Heart left ventricle (tissue), 16 donors: Measurements from ENCODE around the gene ZNF487. TPM values are rescaled to one million over a fixed set of nuclear protein-coding genes. Genes with fewer than 3 reads are reported as not detected.
"Not testable (repeated sequence)": the region's sequence is repeated elsewhere in the genome, so short reads cannot be mapped to it uniquely, and the experiment has no call there.

Source experiments
- ATAC-seq, 4 donors: fragments of 200-7000 bp; cut with Tn5 transposase; one replicate each; pipeline ENCODE4 v1.9.1; 2020 to 2022; ENCODE audit warnings: moderate library complexity in 4 of 4, mild to moderate bottlenecking in 3 of 4, moderate number of reproducible peaks in 1 of 4
- DNase-seq, 5 donors: peaks; one replicate each; pipeline ENCODE4 v3.0.0-alpha.2; 2020
- H3K27ac ChIP-seq, 12 donors: fragments of 200-600 bp; sonication (generic) in 4 of 12; one replicate each; pipeline versions ENCODE4 v1.5.0 to v1.8.0; 2016 to 2022; ENCODE audit warnings: mild to moderate bottlenecking in 2 of 12
- H3K27me3 ChIP-seq, 9 donors: fragments of 200-600 bp; sonication (generic) in 2 of 9; one replicate each; pipeline versions ENCODE4 v1.5.1 to v1.8.0; 2016 to 2022; ENCODE audit warnings: mild to moderate bottlenecking in 3 of 9
- H3K36me3 ChIP-seq, 9 donors: fragments of 200-600 bp; sonication (generic) in 2 of 9; one replicate each; pipeline versions ENCODE4 v1.5.0 to v1.8.0; 2018 to 2022; ENCODE audit warnings: mild to moderate bottlenecking in 2 of 9
- H3K4me1 ChIP-seq, 12 donors: fragments of 200-600 bp; sonication (generic) in 4 of 12; one replicate each; pipeline versions ENCODE4 v1.5.0 to v1.8.0; 2016 to 2022; ENCODE audit warnings: mild to moderate bottlenecking in 3 of 12
- H3K4me3 ChIP-seq, 12 donors: fragments of 200-600 bp; sonication (generic) in 4 of 12; one replicate each; pipeline versions ENCODE4 v1.5.0 to v1.8.0; 2017 to 2022; ENCODE audit warnings: mild to moderate bottlenecking in 9 of 12, moderate library complexity in 4 of 12
- H3K9me3 ChIP-seq, 12 donors: fragments of 200-600 bp; sonication (generic) in 4 of 12; one replicate each; pipeline versions ENCODE4 v1.5.0 to v1.8.0; 2016 to 2022; ENCODE audit warnings: mild to moderate bottlenecking in 1 of 12
- POLR2A ChIP-seq, 2 donors: fragments of 450-650 bp; IDR thresholded peaks; one replicate each; pipeline ENCODE4 v1.6.1; 2017; ENCODE audit warnings: antibody characterized with exemption in 2 of 2, mild to moderate bottlenecking in 2 of 2, moderate library complexity in 2 of 2
- WGBS, 4 donors: extraction: QIAGEN DNeasy Blood & Tissue Kit in 2 of 4; methylation state at CpG; one replicate each; pipeline versions ENCODE4 v1.1.5 to v1.1.7; 2013 to 2018; 5-methylcytosine and 5-hydroxymethylcytosine counted together
- intact Hi-C, 10 donors: fragments of 100-400 bp; cut with DNase I; formaldehyde crosslinking; loops; one replicate each; pipeline versions ENCODE4 v1.11.1 to v1.14.2; 2022
- polyA plus RNA-seq, 2 donors: library from polyadenylated mRNA; stranded (reverse); fragments of 200-250 nt; gene quantifications; one replicate each; pipeline ENCODE4 v1.2.3, GENCODE V29; 2013
- total RNA-seq, 9 donors: library from RNA; depleted of rRNA in 2 of 9; stranded (reverse); fragments of >200 nt in 2 of 9; fragmentation: NEBNext Ultra II Directional in 3 of 9; extraction: Animal tissue kit (Norgen Biotek cat#: 25700) in 3 of 9; gene quantifications; one replicate each; pipeline versions ENCODE4 v1.1.0 to v1.2.4, GENCODE V29; 2016 to 2023
- TF ChIP-seq, protein P1 (sequence below), 12 donors: fragments of 200-600 bp; sonication (generic) in 4 of 12; IDR thresholded peaks; one replicate each; pipeline versions ENCODE4 v1.5.0 to v1.8.0; 2018 to 2022; ENCODE audit warnings: antibody characterized with exemption in 12 of 12, mild to moderate bottlenecking in 5 of 12
- donor health status: ischemic (EF 13 %, LVEDD 7.1; RV severe dilation, severe dysfunction).
- donor health status: healthy with polysubstance abuse.
- donor health status: DM: no; HTN: yes; CAD: no.
- donor health status: DM: no; HTN: no; CAD: no.
- donor health status: ischemic (EF 25% LVEDD 6.9; RV normal size, moderate dysfunction).
- donor health status: ischemic (EF 25% LVEDD 5.7; RV mildly dilated, moderate dysfunction).
- donor health status: healthy.
- donor health status: DM: yes; HTN: yes; CAD: no.
- donor health status: ischemic (EF 35%, LVEDD 5.7; RV mildly dilated, moderate dysfunction).
- donor health status: nonischemic (EF 11% LVEDD 7.7; RV severe dilation, severe dysfunction).
- donor health status: DM: yes; HTN: yes; CAD: no.
- donor health status: PGD.
- donor health status: ischemic (EF 29% LVEDD 5.4; RV normal size, mild dysfunction).
- donor health status: nonischemic (EF 23%, LVEDD 6.1; RV moderate dilation, normal function).

The ZNF487 gene
- total and polyA plus RNA-seq, 11 donors: 1.8 to 5.1 (median 2.4) TPM

DNA sequence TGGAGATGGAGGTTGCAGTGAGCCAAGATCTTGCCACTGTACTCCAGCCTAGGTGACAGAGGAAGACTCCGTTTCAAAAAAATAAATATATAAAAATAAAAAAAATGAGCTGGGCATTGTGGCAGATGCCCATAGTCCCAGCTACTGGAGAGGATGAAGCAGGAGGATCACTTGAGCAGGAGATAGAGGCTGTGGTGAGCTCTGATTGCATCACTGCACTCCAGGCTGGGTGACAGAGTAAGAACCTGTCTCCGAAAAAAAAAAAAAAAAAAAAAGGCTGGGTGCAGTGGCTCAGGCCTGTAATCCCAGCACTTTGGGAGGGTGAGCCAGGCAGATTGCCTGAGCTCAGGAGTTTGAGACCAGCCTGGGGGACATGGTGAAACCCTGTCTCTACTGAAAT is 11.8 kb downstream of the ZNF487 start:
- Histone ChIP-seq H3K4me1 (peaks cover 0 to 26% (median 0%) of the 10 kb centered on the region in 12 donors), H3K27ac (no peak overlapping the region), H3K9me3 (no peaks in the 10 kb centered on the region), H3K27me3 (no peaks in the 10 kb centered on the region), H3K4me3 (no peak overlapping the region), H3K36me3 (peaks cover 0 to 5% (median 0%) of the 10 kb centered on the region in 9 donors)
- WGBS, 4 donors: 80 to 90% (median 86%) methylated on average over 2 of the region's 2 CpGs
- no peak for ATAC-seq
- DNase-seq: no peak
- intact Hi-C loops: loop anchor here in 1 of 10 donors (10.0 kb wide), 1 partner anchor 664 kb away; the partner anchor contains the start of gene BMS1
- no peak for TF ChIP-seq POLR2A (IDR thresholded peaks at IDR 0.05)
- TF ChIP-seq, protein P1, sequence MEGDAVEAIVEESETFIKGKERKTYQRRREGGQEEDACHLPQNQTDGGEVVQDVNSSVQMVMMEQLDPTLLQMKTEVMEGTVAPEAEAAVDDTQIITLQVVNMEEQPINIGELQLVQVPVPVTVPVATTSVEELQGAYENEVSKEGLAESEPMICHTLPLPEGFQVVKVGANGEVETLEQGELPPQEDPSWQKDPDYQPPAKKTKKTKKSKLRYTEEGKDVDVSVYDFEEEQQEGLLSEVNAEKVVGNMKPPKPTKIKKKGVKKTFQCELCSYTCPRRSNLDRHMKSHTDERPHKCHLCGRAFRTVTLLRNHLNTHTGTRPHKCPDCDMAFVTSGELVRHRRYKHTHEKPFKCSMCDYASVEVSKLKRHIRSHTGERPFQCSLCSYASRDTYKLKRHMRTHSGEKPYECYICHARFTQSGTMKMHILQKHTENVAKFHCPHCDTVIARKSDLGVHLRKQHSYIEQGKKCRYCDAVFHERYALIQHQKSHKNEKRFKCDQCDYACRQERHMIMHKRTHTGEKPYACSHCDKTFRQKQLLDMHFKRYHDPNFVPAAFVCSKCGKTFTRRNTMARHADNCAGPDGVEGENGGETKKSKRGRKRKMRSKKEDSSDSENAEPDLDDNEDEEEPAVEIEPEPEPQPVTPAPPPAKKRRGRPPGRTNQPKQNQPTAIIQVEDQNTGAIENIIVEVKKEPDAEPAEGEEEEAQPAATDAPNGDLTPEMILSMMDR (IDR thresholded peaks at IDR 0.05): no peak

DNA sequence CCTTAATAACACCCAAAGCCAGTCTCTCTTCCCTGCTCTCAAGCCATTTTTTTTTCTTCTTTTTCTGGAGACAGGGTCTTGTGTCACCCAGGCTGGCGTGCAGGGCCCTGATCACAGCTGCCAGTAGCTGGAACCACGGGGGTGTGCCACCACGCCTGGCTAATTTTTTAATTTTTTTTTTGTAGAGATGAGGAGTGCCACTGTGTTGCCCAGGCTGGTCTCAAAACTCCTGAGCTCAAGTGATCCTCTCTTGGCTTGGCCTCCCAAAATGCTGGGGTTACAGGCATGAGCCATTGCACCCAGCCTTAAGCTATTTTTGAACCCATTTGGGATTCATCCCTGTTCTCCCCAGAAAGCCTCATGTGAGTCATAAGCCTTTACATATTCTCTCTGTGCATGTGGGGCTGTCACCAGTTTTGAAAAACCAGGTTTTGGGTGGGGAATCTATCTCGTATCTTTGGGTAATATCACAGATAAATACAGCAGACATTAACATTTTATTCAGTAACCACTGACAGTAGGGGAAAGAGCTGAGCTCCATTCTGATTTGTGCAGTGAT is 15.5 kb downstream of the ZNF487 start:
- Histone ChIP-seq H3K9me3 (no peaks in the 10 kb centered on the region), H3K4me3 (no peak overlapping the region), H3K36me3 (no peaks in the 10 kb centered on the region), H3K27me3 (no peaks in the 10 kb centered on the region), H3K27ac (peak overlapping the region in 1 of 12 donors; percentile 86), H3K4me1 (peaks cover 0 to 46% (median 15%) of the 10 kb centered on the region in 12 donors)
- DNase-seq (no peak), ATAC-seq (no peak)
- intact Hi-C loops: no loop called here
- 72 to 89% (median 78%) methylated on average over 4 of the region's 4 CpGs for WGBS, 4 donors
- TF ChIP-seq, protein P1 (IDR thresholded peaks at IDR 0.05): no peak
- no peak for TF ChIP-seq POLR2A (IDR thresholded peaks at IDR 0.05)

DNA sequence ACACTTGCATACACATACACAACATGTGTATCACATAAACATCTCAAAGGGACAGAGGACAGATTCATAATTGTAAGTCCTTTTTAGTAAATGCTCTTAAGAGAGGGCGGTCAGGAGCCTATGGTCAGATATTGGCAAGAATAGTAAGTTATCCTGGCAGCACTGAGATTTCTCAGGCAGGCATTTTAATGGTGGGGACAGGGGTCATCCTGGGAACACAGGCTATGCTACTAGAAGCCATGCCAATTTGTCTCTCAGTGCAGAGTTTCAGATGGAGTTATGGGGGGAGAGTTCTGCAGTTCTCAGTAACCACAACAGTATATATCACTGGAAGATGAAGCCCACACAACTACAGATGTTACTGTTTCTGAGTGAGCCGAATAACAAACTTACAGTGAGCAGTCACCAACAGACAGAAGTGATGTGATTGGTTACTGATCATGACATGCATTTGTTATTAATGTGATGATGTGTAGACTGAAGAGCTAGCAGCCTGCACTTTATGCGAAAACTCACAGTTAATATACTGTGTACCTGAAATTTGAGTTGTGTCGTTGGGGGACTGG is 16.4 kb downstream of the ZNF487 start:
- H3K27ac ChIP-seq: peak overlapping the region in 1 of 12 donors; percentile 86
- WGBS, 4 donors: 73 to 81% (median 80%) methylated on average over 4 of the region's 4 CpGs
- intact Hi-C loops: no loop called here
- H3K36me3 ChIP-seq: no peaks in the 10 kb centered on the region
- no peak overlapping the region for H3K4me3 ChIP-seq
- DNase-seq (no peak), ATAC-seq (no peak)
- no peaks in the 10 kb centered on the region for H3K9me3 ChIP-seq
- H3K4me1 ChIP-seq: peaks cover 0 to 46% (median 15%) of the 10 kb centered on the region in 12 donors
- no peaks in the 10 kb centered on the region for H3K27me3 ChIP-seq
- TF ChIP-seq, protein P1 (IDR thresholded peaks at IDR 0.05): no peak
- TF ChIP-seq POLR2A (IDR thresholded peaks at IDR 0.05): no peak

DNA sequence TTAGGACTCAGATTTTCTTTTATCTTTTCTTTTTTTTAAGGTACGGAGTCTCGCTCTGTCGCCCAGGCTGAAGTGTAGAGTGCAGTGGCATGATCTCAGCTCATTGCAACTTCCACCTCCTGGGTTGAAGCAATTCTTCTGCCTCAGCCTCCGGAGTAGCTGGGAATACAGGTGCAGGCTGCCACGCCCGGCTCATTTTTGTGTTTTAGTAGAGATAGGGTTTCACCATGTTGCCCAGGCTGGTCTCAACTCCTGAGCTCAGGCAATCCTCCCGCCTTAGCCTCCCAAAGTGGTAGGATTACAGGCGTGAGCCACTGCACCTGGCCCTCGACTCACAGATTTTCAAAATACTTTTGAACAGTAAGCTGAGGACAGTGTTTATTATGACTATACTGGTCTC is 17.1 kb downstream of the ZNF487 start:
- DNase-seq, H3K9me3 ChIP-seq, H3K27me3 ChIP-seq, intact Hi-C loops, ATAC-seq, H3K36me3 ChIP-seq, H3K4me3 ChIP-seq: not testable (repeated sequence)
- Histone ChIP-seq H3K4me1 (peaks cover 0 to 46% (median 15%) of the 10 kb centered on the region in 12 donors), H3K27ac (peak overlapping the region in 1 of 12 donors; percentile 92)
- WGBS, 4 donors: 92 to 94% (median 93%) methylated on average over 9 of the region's 9 CpGs

DNA sequence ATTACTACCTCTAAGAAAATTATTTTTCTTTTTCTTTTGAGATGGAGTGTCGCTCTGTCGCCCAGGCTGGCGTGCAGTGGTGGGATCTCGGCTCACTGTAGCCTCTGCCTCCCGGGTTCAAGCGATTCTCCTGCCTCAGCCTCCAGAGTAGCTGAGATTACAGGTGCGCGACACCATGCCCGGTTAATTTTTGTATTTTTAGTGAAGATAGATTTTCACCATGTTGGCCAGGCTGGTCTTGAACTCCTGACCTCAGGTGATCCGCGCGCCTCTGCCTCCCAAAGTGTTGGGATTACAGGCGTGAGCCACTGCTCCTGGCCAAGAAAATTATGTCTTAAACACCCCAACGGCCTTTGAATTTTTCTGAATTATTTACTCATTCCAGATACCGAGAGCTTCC is 19.6 kb downstream of the ZNF487 start:
- intact Hi-C loops, H3K36me3 ChIP-seq, DNase-seq, H3K27me3 ChIP-seq, H3K9me3 ChIP-seq, ATAC-seq: not testable (repeated sequence)
- Histone ChIP-seq H3K27ac (peak overlapping the region in 11 of 12 donors; percentile 82 to 95 (median 89)), H3K4me3 (peak overlapping the region in 8 of 12 donors; percentile 60 to 74 (median 66)), H3K4me1 (peaks cover 0 to 42% (median 15%) of the 10 kb centered on the region in 12 donors)
- WGBS, 4 donors: 94 to 98% (median 97%) methylated on average over 15 of the region's 15 CpGs
